ENCODE results near the gene MCEMP1. TPM values are rescaled to one million over a fixed set of nuclear protein-coding genes. Genes with fewer than 3 reads are reported as not detected.

MCEMP1 gene
- total RNA-seq, 1 donor from 2014 or later = not detected

GRCh38 chr19:7669641-7670040 lies 7.2 kb upstream of the MCEMP1 start:
- DNase-seq (ENCODE audit: low spot score in 2 of 2) = no peak

GRCh38 chr19:7670150-7670783 lies 6.6 kb upstream of the MCEMP1 start:
- no peak for FAIRE-seq
- DNase-seq (ENCODE audit: low spot score in 2 of 2) = peak in 1 of 2 donors; percentile 73

More at GRCh38 chr19:7669641-7670040, 7.2 kb upstream of the MCEMP1 start:
- FAIRE-seq = no peak

DNA sequence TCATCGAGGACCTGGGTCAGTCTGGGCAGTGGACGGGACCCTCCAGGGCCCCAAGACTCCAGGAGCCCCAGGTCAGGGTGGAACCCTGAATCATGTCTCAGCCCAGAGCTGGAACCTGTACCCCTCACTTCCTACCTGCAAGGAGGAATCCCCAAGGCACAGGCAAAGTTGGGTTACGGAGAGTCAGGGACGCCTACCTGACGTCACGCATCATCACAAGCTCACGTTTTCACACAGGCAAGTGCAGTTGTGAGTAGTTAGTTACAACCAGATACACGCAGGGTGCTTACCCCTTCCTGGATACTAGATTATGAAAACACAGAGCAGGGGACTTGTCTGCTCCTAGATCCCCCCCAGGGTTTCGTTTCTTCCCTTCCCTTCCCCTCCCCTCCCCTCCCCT lies 6.1 kb upstream of the MCEMP1 start:
- no peak for FAIRE-seq
- no peak for DNase-seq (ENCODE audit: low spot score in 2 of 2)

DNA sequence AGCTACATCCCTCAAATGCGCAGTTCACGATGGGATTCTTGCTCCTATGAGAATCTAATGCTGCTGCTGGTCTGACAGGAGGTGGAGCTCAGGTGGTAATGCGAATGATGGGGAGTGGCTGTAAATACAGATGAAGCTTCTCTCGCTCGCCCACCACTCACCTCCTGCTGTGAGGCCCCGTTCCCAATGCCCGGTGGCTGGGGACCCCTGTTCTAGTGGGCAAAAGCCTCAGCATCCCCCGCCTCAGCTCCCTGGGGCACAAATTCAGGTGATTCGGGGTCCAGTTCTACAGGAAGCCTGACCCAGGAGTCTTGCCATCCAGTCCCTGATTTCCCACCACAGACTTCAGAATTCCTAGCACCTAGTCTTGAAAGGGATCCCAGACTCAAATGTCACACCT lies 4.4 kb upstream of the MCEMP1 start:
- FAIRE-seq (no peak), DNase-seq (ENCODE audit: low spot score in 2 of 2) (no peak)

DNA sequence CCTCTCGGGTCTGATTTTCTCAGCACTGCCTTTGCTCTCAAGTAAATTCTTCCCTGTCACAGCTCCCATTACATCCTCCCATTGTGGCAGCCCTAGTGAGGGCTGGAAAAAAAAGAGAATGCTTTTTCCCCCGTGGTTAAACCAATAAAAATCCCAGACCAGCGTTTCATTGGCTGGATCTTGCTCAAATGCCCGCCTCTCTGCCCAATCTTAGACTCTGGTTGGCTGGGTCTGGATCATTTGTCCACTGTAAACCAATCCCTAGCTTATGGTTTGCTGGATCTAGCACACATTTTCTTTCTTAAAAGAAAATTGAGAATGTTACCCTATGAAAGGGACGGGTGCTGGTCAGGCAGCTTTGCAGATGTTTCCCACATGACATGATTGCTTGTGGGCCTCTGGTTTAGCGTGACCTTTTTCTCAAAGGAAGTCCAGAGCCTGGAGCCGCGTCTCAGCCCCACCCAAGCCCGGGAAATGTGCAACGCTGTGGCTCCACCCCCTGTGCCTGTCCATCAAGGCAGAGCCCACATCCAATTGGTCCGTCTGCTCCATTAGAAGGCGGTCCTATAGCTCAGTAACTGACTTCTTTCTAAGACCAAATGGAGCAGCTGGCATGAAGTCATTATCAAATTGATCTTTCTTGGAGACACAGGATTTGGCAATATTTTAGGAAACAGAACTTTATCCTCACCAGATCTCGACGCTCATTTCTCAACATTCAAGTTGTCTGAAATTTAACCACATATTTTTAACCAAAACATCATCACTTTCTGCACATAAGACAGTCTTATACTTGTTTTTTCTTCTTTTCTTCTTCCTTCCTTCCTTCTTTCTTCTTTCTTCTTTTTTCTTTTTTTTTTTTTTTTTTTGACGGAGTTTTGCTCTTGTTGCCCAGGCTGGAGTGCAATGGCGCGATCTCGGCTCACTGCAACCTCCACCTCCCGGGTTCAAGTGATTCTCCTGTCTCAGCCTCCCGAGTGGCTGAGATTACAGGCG lies 2.6 kb upstream of the MCEMP1 start:
- FAIRE-seq = no peak
- DNase-seq (ENCODE audit: low spot score in 2 of 2) = no peak

DNA sequence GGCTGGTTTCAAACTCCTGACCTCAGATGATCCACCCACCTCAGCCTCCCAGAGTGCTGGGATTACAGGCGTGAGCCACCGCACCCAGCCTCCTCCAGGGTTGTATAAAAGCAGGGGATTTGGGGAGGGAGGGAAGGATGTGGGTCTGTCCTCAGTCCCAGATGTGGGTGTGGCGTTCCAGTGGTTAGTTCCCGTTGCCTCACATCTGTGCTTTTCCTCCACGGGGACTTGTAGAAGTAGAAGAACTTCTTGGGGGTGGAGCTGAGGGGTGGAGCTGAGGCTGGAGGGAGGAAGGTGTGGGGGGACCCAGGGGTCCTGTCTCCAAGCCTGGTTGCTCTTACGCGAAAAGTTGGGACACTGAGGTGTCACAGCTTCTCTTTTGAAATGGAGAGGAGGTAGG lies 514 bp upstream of the MCEMP1 start:
- DNase-seq (ENCODE audit: low spot score in 2 of 2) (no peak), FAIRE-seq (no peak)

- DNase-seq (ENCODE audit: low spot score in 2 of 2) = no peak
- no peak for FAIRE-seq
These were observed 900 bp downstream of the MCEMP1 start for GRCh38 chr19:7677669-7678311.

GRCh38 chr19:7678971-7679751 lies 2.3 kb downstream of the MCEMP1 start:
- DNase-seq (ENCODE audit: low spot score in 2 of 2) = no peak
- no peak for FAIRE-seq

- FAIRE-seq (no peak), DNase-seq (ENCODE audit: low spot score in 2 of 2) (no peak)
These were observed 3.1 kb downstream of the MCEMP1 start for GRCh38 chr19:7679771-7680605.

GRCh38 chr19:7680606-7681339 lies 3.9 kb downstream of the MCEMP1 start, which contains the start of gene TRAPPC5:
Gene TRAPPC5, plus strand, starts transcription at chr19:7680833. Its CDS starts 1,421 bp downstream, at chr19:7682254.
- FAIRE-seq (no peak), DNase-seq (ENCODE audit: low spot score in 2 of 2) (peak; percentile 93 to 97)

DNA sequence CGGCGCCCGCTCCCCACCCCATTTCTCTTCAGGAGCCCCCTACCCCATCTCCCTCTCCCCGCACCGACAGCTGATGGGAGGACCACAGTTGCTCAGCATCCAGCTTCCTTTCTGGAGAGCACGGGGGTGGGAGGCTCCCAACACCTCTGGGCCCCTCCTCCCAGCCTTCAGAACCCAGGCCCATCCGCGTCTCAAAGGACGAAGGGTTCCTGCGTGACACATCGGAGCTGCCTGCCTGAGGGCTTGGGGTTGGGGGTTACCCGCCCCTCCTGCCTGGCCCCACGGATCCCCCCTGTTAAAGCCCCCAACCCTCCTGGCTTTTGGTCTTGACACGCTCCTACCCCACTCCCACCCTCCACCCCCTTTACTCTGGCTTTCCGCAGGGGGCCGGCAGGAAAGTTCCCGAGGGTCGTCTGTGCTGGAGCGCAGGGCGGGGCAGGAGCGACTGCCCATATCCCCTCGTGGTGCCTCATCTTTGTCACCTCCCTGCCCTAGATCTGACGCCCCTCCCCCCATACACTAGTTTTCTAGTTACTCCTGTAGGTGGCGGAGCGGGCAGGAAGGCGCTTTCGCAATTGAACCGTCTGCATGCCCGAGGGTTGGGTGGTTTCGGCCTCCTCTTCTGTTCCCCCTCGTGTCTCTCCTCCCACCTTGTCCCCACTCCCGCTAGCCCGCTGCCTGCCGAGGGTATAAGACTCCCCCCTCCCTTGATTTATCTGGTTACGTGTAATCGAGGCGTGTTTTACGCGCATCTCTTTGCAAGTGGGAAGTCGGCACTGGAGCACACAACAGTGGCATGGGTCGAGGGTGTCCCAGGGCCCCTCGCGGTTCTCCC lies 4.7 kb downstream of the MCEMP1 start:
- FAIRE-seq = no peak
- DNase-seq (ENCODE audit: low spot score in 2 of 2) = peak; percentile 80 to 83

DNA sequence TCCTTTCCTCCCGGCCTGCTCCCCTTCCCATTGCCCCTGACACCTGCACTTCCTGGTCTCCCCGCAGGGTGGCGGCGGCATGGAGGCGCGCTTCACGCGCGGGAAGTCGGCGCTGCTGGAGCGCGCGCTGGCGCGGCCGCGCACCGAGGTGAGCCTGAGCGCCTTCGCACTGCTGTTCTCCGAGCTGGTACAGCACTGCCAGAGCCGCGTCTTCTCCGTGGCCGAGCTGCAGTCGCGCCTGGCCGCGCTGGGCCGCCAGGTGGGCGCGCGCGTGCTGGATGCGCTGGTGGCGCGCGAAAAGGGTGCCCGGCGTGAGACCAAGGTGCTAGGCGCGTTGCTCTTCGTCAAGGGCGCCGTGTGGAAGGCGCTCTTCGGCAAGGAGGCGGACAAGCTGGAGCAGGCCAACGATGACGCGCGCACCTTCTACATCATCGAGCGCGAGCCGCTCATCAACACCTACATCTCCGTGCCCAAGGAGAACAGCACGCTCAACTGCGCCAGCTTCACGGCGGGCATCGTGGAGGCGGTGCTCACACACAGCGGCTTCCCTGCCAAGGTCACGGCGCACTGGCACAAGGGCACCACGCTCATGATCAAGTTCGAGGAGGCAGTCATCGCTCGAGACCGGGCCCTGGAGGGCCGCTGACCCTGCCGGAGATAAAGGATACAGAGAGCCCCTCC lies 5.4 kb downstream of the MCEMP1 start:
- DNase-seq (ENCODE audit: low spot score in 2 of 2) (no peak), FAIRE-seq (no peak)

GRCh38 chr19:7685546-7686445 lies 8.9 kb downstream of the MCEMP1 start:
- DNase-seq (ENCODE audit: low spot score in 2 of 2) (no peak), FAIRE-seq (no peak)

GRCh38 chr19:7687177-7687576 lies 10.3 kb downstream of the MCEMP1 start:
- no peak for FAIRE-seq
- DNase-seq (ENCODE audit: low spot score in 2 of 2) = no peak

DNA sequence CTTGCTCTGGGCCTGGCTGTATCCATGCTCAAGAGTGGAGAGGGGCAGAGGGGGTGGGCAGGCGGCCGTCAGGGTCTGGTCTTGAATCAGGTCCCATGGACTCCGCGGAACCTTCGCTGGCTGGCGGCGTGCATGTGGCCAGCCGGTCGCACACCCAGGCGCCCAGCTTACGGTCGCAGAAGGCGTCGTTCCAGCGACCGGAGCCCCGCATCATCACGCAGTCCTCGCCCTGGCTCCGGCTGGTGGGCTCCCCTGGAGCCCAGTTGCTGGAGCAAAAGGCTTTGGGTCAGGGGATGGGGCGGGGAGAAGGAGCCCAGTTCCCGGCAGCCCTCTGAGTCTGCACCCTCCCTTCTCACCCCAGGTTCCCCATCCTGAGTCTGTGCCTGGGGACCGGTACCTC lies 12.3 kb downstream of the MCEMP1 start:
- FAIRE-seq (no peak), DNase-seq (ENCODE audit: low spot score in 2 of 2) (no peak)

DNA sequence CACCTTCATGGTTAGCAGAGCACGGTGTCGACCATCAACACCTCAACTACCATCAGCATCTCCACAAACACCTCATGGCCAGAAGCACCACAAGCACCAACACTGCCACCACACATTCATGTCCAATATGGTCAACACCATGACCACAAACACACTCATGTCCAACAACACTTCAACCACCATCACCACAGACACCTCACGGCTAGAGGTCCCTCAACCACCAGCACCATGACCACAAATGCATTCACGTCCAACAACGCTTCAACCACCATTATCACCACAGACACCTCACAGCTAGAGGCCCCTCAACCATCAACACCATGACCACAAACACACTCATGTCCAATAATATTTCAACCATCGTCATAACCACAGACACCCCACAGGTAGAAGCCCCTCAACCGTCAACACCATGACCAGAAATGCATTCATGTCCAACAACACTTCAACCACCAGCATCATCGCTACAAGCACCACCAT lies 13.9 kb downstream of the MCEMP1 start:
- DNase-seq (ENCODE audit: low spot score in 2 of 2) (no peak), FAIRE-seq (no peak)

All from frontal cortex (tissue), 4 donors.